DLD1 (cell line): Measurements from ENCODE around the gene STYX.
"Not testable (repeated sequence)": the region's sequence is repeated elsewhere in the genome, so short reads cannot be mapped to it uniquely, and the experiment has no call there.

ENCODE experiments used
- in situ Hi-C: cut with HindIII; loops from 2 replicates; pipeline ENCODE4 v1.10.0; 2017; ENCODE audit warnings: low sequenced_read_pairs

The STYX gene

GRCh38 chr14:52724360-52724644 lies 5.7 kb upstream of the STYX start:
- in situ Hi-C loops = no loop called here

- in situ Hi-C loops = not testable (repeated sequence)
Observed at GRCh38 chr14:52727509-52727908, 2.5 kb upstream of the STYX start.

- in situ Hi-C loops = not testable (repeated sequence)
Observed at GRCh38 chr14:52729035-52729434, 931 bp upstream of the STYX start.

- in situ Hi-C loops = no loop called here
Observed at GRCh38 chr14:52729585-52729924, 411 bp upstream of the STYX start.

- in situ Hi-C loops = no loop called here
Observed at GRCh38 chr14:52730709-52731111, 744 bp downstream of the STYX start.

GRCh38 chr14:52733824-52734223 lies 3.9 kb downstream of the STYX start:
- in situ Hi-C loops = no loop called here

GRCh38 chr14:52735921-52736489 lies 6.0 kb downstream of the STYX start:
- in situ Hi-C loops = no loop called here

GRCh38 chr14:52738409-52738808 lies 8.4 kb downstream of the STYX start:
- in situ Hi-C loops = no loop called here

GRCh38 chr14:52740751-52741150 lies 10.8 kb downstream of the STYX start:
- in situ Hi-C loops = no loop called here

GRCh38 chr14:52741865-52742264 lies 11.9 kb downstream of the STYX start:
- in situ Hi-C loops = no loop called here

- in situ Hi-C loops = no loop called here
Observed at GRCh38 chr14:52748647-52749292, 18.8 kb downstream of the STYX start.

GRCh38 chr14:52755607-52756316 lies 25.8 kb downstream of the STYX start:
- in situ Hi-C loops = no loop called here

GRCh38 chr14:52759145-52759544 lies 29.2 kb downstream of the STYX start:
- in situ Hi-C loops = no loop called here

- in situ Hi-C loops = not testable (repeated sequence)
Observed at GRCh38 chr14:52762923-52763322, 33.0 kb downstream of the STYX start.

GRCh38 chr14:52767058-52767833 lies 37.3 kb downstream of the STYX start:
- in situ Hi-C loops = no loop called here

- in situ Hi-C loops = no loop called here
Observed at GRCh38 chr14:52769887-52770286, 39.9 kb downstream of the STYX start.

GRCh38 chr14:52776816-52777215 lies 46.9 kb downstream of the STYX start:
- in situ Hi-C loops = no loop called here

- in situ Hi-C loops = no loop called here
Observed at GRCh38 chr14:52778702-52779101, 48.7 kb downstream of the STYX start.

- in situ Hi-C loops = no loop called here
Observed at GRCh38 chr14:52780893-52781292, 50.9 kb downstream of the STYX start.

- in situ Hi-C loops = no loop called here
Observed at GRCh38 chr14:52781629-52782028, 51.7 kb downstream of the STYX start.

- in situ Hi-C loops = no loop called here
Observed at GRCh38 chr14:52783206-52783605, 53.2 kb downstream of the STYX start.

GRCh38 chr14:52786887-52787286 lies 56.9 kb downstream of the STYX start:
- in situ Hi-C loops = no loop called here
